A549 treated with Hydrocortisone at 1 μM for 4 hours (cell line): ENCODE measurements around the gene NTN1. TPM values are rescaled to one million over a fixed set of nuclear protein-coding genes. Genes with fewer than 3 reads are reported as not detected.

Experiments used
- total RNA-seq: library from RNA; stranded (reverse); fragments of 200-300 nt; extraction: Qiagen RNA extraction; gene quantifications from 5 replicates; pipeline ENCODE4 v1.2.3, GENCODE V29; 2022

NTN1 gene
- total RNA-seq: 0.43 to 0.56 TPM (median 0.52 TPM) in 5 replicates

DNA sequence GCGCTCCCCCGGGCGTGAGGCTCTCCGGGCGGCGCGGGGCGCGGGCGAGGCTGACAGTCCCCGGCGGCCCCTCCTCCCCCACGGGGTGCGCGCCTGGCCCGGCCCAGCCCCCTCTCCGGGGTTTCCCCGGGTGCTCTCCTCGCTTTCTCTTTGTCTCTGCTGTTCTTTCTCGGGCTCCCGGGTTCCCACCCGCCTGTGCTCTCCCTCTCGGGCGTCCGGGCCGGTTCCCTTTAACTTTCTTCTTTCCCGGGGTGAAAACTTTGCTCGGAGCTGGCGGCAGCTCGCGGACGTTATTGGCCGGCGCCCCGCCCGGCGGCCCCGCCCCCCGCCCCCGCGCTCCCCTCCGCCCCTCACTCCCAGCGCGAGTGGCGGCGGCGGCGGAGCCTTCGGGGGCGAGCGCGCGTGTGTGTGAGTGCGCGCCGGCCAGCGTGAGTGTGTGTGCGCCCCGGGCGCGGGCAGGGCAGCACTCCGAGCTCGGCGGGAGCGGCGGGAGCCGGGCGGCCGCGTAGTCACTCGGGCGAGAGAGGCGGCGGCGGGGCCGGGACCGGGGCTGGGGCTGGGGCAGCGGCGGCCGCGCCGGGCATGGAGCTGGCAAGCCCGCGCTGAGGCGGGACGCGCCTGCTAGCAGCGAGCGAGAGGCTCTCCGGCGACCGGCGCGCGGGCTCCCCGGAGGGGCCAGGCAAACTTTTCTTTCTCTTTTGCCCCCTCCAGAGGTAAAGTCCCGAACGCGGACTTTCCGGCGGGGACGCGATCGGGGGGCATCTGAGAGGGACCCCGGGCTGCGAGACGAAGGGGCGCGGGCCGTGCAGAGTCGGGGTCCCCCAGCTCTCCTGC is at the start of gene NTN1:
NTN1 (plus strand) TSS at position 353 of the 834 bp plus-strand sequence. CDS start 864 bp downstream, outside the sequence.

Other genes with a start within 250 kb of the NTN1 start
- gene MFSD6L, start 222.1 kb upstream of the NTN1 start, total RNA-seq: 0.06 TPM in 1 of 5 replicates, not detected in the others
- gene PIK3R6, start 153.8 kb upstream of the NTN1 start, total RNA-seq: not detected in 5 replicates
- gene PIK3R5, start 55.8 kb upstream of the NTN1 start, total RNA-seq: 0.06 to 0.09 TPM in 2 of 5 replicates, not detected in the others